Testis (tissue), 2 donors: ENCODE data around the gene SMCO4.

Experiments
- POLR2A ChIP-seq: fragments of 450-650 bp; IDR thresholded peaks from one replicate; pipeline ENCODE4 v1.6.1; 2017; ENCODE audit warnings: antibody characterized with exemption, mild to moderate bottlenecking, moderate library complexity
- TF ChIP-seq, protein P1 (sequence below), 3 experiments: fragments of 450-650 bp in 2 of 3; fragments of 200-600 bp in 1 of 3; sonication (generic) in 1 of 3; IDR thresholded peaks; one replicate each; pipeline ENCODE4 v1.5.1; 2016 to 2019; ENCODE audit warnings: antibody characterized with exemption in 3 of 3, mild to moderate bottlenecking in 2 of 3, moderate library complexity in 1 of 3

DNA sequence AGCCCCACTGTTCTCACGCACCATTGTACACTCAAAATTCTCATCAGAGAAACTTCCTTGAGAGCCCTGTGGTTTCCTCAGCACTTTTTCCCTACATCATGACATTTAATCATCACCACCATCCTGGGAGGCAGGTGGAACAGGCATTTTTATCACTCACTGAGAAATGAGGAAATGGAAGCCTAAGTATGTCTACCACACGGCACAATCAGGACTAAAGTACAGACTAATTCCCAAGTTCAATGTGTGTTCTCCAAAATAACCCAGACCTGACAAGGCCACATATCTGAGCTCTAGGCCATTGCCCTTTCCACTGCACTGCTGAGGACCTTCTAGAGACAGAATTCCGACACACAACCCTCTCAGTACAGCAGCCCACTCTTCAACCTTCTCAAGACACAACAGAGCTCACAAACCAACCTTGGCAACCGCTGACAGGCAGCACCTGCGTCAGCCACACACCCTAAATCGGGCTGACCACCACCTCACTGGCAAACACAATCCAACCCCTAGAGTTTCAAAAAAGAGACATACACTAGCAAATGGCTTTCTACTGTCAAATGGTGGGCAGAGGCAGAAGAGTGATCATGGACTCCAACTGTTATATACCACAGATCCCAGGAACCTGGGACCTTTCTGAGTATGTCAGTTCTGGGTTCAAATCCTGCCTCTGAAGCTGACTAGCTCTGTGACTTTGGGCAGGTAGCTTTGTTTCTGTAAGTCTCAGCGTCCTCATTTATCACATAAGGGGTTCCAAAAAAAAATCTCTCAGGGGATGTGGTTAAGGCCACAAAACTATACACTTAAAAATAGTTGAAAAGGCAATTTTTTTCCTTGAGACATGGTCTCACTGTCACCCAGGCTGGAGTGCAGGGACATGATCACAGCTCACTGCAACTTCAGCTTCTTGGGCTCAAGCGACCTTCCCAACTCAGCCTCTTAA is 16.3 kb downstream of the SMCO4 start:
- TF ChIP-seq, protein P1, sequence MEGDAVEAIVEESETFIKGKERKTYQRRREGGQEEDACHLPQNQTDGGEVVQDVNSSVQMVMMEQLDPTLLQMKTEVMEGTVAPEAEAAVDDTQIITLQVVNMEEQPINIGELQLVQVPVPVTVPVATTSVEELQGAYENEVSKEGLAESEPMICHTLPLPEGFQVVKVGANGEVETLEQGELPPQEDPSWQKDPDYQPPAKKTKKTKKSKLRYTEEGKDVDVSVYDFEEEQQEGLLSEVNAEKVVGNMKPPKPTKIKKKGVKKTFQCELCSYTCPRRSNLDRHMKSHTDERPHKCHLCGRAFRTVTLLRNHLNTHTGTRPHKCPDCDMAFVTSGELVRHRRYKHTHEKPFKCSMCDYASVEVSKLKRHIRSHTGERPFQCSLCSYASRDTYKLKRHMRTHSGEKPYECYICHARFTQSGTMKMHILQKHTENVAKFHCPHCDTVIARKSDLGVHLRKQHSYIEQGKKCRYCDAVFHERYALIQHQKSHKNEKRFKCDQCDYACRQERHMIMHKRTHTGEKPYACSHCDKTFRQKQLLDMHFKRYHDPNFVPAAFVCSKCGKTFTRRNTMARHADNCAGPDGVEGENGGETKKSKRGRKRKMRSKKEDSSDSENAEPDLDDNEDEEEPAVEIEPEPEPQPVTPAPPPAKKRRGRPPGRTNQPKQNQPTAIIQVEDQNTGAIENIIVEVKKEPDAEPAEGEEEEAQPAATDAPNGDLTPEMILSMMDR (IDR thresholded peaks at IDR 0.05) = no peak
- no peak for TF ChIP-seq POLR2A
